ENCODE measurements around the gene EDEM3.
"Not testable (repeated sequence)": the region's sequence is repeated elsewhere in the genome, so short reads cannot be mapped to it uniquely, and the experiment has no call there.

The EDEM3 gene

DNA sequence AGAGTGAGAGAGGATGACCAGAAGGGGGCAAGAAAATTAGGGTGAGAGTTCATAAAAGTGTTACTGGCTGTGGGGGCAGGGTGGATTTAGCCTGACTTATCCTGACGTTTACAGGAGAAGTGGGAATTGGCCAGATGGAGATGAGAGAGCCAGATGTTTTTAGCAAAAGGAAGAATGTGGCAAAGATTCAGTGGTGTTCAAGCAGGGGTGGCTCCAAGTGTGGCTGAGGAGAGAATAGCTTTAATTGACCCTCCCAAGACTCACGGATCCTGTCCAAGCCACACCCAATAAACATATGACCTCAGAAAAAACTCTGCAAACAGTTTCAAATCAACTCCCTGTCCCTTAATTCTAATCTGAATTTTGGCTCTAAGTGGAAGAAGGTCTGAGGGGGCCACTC, 35.2 kb upstream of the EDEM3 start:
- H3K27ac ChIP-seq (ENCODE audit: low read depth, low read length, severe bottlenecking), result no peak overlapping the region
- H3K4me3 ChIP-seq (ENCODE audit: extremely low read depth, insufficient read depth, low read length, poor library complexity, severe bottlenecking), result no peak overlapping the region
- 67 to 91% methylated on average over 1 of the region's 2 CpGs for WGBS, 2 experiments (ENCODE audit: insufficient coverage in 2 of 2)
- H3K36me3 ChIP-seq (ENCODE audit: control insufficient read depth, insufficient read depth, low read length), result no peaks in the 10 kb centered on the region
- peaks cover 19% of the 10 kb centered on the region for H3K4me1 ChIP-seq (ENCODE audit: control insufficient read depth, insufficient read depth, low read length, poor library complexity, severe bottlenecking)
- H3K9me3 ChIP-seq (ENCODE audit: control insufficient read depth, low read length), result no peaks in the 10 kb centered on the region

DNA sequence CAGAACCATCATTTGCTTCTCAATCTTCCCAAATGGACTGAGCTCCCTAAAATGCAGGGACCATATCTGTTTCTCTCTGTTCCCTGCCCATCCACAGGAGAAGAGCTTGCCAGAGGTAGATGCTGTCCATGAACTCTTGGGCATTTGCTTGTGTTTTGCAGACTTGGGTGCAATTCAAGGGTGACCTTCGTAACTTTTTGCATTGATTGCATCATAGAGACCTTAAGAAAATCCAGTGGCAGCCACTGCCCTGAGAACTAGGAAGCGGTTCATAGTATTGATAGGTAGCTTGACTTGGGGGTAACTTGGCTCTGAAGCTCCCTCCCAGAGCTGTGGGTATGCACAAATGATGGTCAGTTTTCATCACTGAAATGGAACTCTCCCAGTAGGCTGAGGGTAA, 34.3 kb upstream of the EDEM3 start:
- Histone ChIP-seq H3K36me3 (ENCODE audit: control insufficient read depth, insufficient read depth, low read length) (no peaks in the 10 kb centered on the region), H3K4me1 (ENCODE audit: control insufficient read depth, insufficient read depth, low read length, poor library complexity, severe bottlenecking) (peaks cover 19% of the 10 kb centered on the region), H3K27ac (ENCODE audit: low read depth, low read length, severe bottlenecking) (no peak overlapping the region), H3K9me3 (ENCODE audit: control insufficient read depth, low read length) (no peaks in the 10 kb centered on the region), H3K4me3 (ENCODE audit: extremely low read depth, insufficient read depth, low read length, poor library complexity, severe bottlenecking) (no peak overlapping the region)
- WGBS, 2 experiments (ENCODE audit: insufficient coverage in 2 of 2), result 100% methylated on average over 1 to 2 of the region's 2 CpGs

DNA sequence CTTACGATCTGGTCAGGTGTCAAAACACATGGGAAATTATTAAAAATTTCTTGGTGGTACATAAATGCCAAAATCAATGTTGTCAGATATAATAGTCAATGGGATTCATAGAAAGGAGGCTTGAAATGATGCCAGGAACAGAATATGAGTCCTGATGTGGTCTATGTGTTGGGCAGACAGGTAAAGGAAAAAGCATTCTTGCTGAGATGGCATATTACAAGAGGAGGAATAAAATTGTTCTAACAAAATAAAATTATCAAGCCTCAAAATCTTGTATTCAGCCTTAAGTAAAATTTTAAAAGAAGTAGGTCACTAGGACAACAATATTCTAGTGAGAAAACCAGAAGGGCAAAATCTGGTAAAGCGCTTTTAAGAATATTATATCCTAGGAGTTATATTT, 30.9 kb upstream of the EDEM3 start:
- no CpG with 5 or more reads among the region's 2 CpGs for WGBS, 2 experiments (ENCODE audit: insufficient coverage in 2 of 2)
- H3K9me3 ChIP-seq (ENCODE audit: control insufficient read depth, low read length), result no peaks in the 10 kb centered on the region
- H3K4me1 ChIP-seq (ENCODE audit: control insufficient read depth, insufficient read depth, low read length, poor library complexity, severe bottlenecking), result no peaks in the 10 kb centered on the region
- no peak overlapping the region for H3K4me3 ChIP-seq (ENCODE audit: extremely low read depth, insufficient read depth, low read length, poor library complexity, severe bottlenecking)
- H3K36me3 ChIP-seq (ENCODE audit: control insufficient read depth, insufficient read depth, low read length), result no peaks in the 10 kb centered on the region
- no peak overlapping the region for H3K27ac ChIP-seq (ENCODE audit: low read depth, low read length, severe bottlenecking)

DNA sequence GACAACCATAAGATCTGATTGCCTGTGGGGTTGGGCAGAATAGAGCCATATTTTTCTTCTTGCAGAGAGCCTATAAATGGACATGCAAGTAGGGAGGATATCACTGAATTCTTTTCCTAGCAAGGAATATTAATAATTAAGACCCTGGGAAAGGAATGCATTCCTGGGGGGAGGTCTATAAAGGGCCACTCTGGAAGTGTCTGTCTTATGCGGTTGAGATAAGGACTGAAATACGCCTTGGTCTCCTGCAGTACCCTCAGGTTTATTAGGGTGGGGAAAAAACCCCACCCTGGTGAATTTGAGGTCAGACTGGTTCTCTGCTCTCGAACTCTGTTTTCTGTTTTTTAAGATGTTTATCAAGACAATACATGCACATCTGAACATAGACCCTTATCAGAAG, 29.1 kb upstream of the EDEM3 start:
- not testable (repeated sequence) for H3K9me3 ChIP-seq (ENCODE audit: control insufficient read depth, low read length); H3K4me1 ChIP-seq (ENCODE audit: control insufficient read depth, insufficient read depth, low read length, poor library complexity, severe bottlenecking); H3K27ac ChIP-seq (ENCODE audit: low read depth, low read length, severe bottlenecking); H3K36me3 ChIP-seq (ENCODE audit: control insufficient read depth, insufficient read depth, low read length); H3K4me3 ChIP-seq (ENCODE audit: extremely low read depth, insufficient read depth, low read length, poor library complexity, severe bottlenecking)
- WGBS, 2 experiments (ENCODE audit: insufficient coverage in 2 of 2), result 100% methylated on average over 2 of the region's 3 CpGs; no CpG with 5 or more reads in 1 of the 2 experiments

DNA sequence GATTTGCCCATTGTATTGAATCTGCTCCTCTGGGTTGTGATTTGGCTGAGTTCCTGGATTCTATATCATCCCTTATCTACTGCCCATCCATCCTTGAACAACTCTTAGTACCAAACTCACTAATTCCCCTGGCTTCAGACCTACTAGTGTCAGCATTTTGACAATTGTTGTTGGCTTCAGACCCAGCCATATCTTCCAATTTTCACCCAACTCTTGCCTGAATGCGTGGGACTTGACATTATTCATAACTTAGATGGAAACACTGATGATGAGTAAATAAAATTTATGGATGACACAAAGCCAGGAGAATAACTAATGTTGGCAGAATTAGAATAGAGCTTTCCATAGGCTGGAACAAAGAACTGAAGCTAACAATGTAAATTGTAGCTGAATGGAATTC, 27.3 kb upstream of the EDEM3 start:
- Histone ChIP-seq H3K36me3 (ENCODE audit: control insufficient read depth, insufficient read depth, low read length) (no peaks in the 10 kb centered on the region), H3K27ac (ENCODE audit: low read depth, low read length, severe bottlenecking) (no peak overlapping the region), H3K4me3 (ENCODE audit: extremely low read depth, insufficient read depth, low read length, poor library complexity, severe bottlenecking) (no peak overlapping the region), H3K4me1 (ENCODE audit: control insufficient read depth, insufficient read depth, low read length, poor library complexity, severe bottlenecking) (no peaks in the 10 kb centered on the region), H3K9me3 (ENCODE audit: control insufficient read depth, low read length) (no peaks in the 10 kb centered on the region)
- no CpG with 5 or more reads among the region's 1 CpG for WGBS, 2 experiments (ENCODE audit: insufficient coverage in 2 of 2)

DNA sequence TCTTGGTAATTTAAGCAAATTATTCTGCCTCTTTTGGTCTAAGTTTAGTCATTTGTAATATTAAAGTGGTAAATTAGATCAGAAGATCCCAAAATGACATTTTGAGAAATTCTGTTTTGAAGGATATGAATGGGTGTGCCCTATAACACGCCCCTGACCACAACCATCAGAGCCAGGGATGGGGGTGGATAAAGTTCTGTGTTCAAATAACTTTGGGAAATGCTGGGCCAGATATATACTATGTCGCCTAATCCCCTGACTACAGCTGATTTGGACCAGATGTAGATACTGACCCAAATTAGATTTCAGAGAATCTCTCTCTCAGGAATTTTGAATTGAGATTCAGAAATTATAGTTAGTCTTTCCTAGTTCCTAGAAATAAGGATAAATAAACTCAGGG, 21.2 kb upstream of the EDEM3 start:
- no CpG with 5 or more reads among the region's 2 CpGs for WGBS, 2 experiments (ENCODE audit: insufficient coverage in 2 of 2)
- no peak overlapping the region for H3K4me3 ChIP-seq (ENCODE audit: extremely low read depth, insufficient read depth, low read length, poor library complexity, severe bottlenecking)
- H3K9me3 ChIP-seq (ENCODE audit: control insufficient read depth, low read length), result no peaks in the 10 kb centered on the region
- no peaks in the 10 kb centered on the region for H3K36me3 ChIP-seq (ENCODE audit: control insufficient read depth, insufficient read depth, low read length)
- H3K4me1 ChIP-seq (ENCODE audit: control insufficient read depth, insufficient read depth, low read length, poor library complexity, severe bottlenecking), result no peaks in the 10 kb centered on the region
- H3K27ac ChIP-seq (ENCODE audit: low read depth, low read length, severe bottlenecking), result no peak overlapping the region

DNA sequence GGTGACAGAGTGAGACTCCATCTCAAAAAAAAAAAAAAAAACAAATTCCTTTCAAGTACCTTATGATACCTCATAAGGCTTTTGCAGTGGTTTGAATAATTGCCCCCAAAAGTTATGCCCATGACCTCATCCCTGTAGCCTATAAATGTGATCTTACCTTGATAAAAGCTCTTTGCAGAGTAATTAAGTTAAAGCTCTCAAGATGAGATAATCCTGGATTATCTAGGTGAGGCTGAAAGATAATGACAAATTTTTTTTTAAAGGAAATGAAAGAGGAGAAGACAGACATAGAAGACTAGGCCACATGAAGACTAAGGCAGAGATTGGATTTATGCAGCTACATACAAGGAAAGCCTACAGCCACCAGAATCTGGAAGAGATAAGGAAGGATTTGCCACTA, 20.7 kb upstream of the EDEM3 start:
- no peaks in the 10 kb centered on the region for H3K9me3 ChIP-seq (ENCODE audit: control insufficient read depth, low read length)
- no peaks in the 10 kb centered on the region for H3K36me3 ChIP-seq (ENCODE audit: control insufficient read depth, insufficient read depth, low read length)
- no peak overlapping the region for H3K4me3 ChIP-seq (ENCODE audit: extremely low read depth, insufficient read depth, low read length, poor library complexity, severe bottlenecking)
- no peaks in the 10 kb centered on the region for H3K4me1 ChIP-seq (ENCODE audit: control insufficient read depth, insufficient read depth, low read length, poor library complexity, severe bottlenecking)
- H3K27ac ChIP-seq (ENCODE audit: low read depth, low read length, severe bottlenecking), result no peak overlapping the region

DNA sequence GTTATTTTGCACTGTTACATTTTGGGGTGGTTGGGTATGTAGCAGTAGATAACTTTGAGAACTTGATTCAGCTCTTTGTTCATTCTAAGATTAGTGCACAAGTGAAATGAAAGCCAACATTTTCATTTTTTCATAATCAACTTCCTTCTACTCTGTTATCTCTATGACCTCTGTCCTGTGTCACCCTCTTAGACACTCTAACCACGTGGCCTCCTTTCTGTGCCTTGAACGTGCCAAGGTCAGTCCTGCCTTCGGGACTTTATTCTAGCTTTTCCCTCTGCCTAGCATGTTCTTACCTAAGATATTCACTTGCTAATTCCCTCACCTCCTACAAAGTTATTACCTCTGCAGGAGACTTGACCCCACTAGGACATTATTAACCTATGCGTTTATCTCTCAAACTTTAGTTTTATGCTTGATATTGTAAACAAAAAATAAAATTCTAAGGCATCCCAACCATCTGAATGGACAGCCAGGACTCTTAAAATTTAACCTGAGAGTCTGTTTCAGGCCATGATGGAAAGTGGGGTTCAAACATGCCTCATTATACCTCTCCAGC, 19.2 kb upstream of the EDEM3 start:
- no peak overlapping the region for H3K27ac ChIP-seq (ENCODE audit: low read depth, low read length, severe bottlenecking)
- WGBS, 2 experiments (ENCODE audit: insufficient coverage in 2 of 2), result 81 to 91% methylated on average over 3 to 4 of the region's 4 CpGs
- no peak overlapping the region for H3K4me3 ChIP-seq (ENCODE audit: extremely low read depth, insufficient read depth, low read length, poor library complexity, severe bottlenecking)
- H3K36me3 ChIP-seq (ENCODE audit: control insufficient read depth, insufficient read depth, low read length), result no peaks in the 10 kb centered on the region
- no peaks in the 10 kb centered on the region for H3K9me3 ChIP-seq (ENCODE audit: control insufficient read depth, low read length)
- H3K4me1 ChIP-seq (ENCODE audit: control insufficient read depth, insufficient read depth, low read length, poor library complexity, severe bottlenecking), result no peaks in the 10 kb centered on the region

DNA sequence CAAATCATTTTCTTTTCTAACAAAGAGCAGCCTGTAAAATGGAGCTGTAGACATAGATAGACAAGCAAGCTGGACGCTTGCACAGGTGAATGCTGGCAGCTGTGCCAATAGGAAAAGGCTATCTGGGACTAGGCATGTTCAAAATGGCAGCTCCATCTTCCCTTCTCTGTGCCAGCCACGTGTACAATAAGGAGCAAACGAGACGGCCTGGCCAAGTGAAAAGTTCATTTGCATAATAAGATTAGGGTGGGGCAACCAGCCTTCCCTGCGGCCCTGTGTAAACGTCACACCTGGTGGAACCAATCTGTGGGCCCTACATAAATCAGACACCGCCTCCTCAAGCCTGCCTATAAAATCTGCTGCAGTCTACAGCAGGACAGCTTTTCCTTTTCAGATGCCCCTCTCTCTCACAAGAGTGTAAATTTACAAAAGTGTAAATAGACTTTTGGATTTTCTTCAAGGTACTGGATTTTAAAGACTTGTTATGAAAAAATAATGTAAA, 16.6 kb upstream of the EDEM3 start:
- H3K27ac ChIP-seq (ENCODE audit: low read depth, low read length, severe bottlenecking), result no peak overlapping the region
- WGBS, 2 experiments (ENCODE audit: insufficient coverage in 2 of 2), result 80 to 81% methylated on average over 5 of the region's 7 CpGs
- H3K36me3 ChIP-seq (ENCODE audit: control insufficient read depth, insufficient read depth, low read length), result no peaks in the 10 kb centered on the region
- no peak overlapping the region for H3K4me3 ChIP-seq (ENCODE audit: extremely low read depth, insufficient read depth, low read length, poor library complexity, severe bottlenecking)
- no peaks in the 10 kb centered on the region for H3K9me3 ChIP-seq (ENCODE audit: control insufficient read depth, low read length)
- no peaks in the 10 kb centered on the region for H3K4me1 ChIP-seq (ENCODE audit: control insufficient read depth, insufficient read depth, low read length, poor library complexity, severe bottlenecking)

DNA sequence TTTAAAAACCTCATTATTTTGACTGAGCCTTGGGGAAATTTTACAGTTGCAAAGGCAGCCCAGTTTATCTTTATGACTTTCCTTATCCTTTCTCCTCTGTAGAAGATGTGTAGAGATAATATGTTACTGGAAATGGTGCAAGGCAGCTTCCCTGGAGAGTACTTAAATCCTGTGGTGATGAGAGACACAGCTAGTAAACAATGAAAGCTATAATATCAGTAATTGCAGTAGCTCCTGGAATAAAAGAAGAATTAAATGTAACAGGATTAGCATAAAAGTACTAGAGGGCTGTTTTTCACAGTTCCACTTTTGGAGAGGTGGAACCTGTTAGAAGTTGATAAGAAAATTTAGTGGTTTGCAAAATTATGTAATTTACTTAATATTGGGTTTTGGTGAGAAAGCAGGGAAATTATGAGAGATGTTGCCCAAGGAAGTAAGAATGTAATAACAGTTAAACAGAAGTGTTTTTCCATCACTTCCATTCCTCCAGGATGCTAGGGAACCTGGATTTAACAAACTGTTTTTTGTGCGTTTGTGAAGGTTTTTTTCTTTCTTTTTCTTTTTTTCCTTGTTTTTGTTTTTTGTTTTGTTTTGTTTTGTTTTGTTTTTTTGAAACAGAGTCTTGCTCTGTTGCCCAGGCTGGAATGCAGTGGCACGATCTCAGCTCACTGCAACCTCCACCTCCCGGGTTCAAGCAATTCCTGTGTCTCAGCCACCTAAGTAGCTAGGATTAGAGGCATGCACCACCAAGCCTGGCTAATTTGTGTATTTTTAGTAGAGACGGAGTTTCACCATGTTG, 15.7 kb upstream of the EDEM3 start:
- H3K27ac ChIP-seq (ENCODE audit: low read depth, low read length, severe bottlenecking), result no peak overlapping the region
- 75 to 100% methylated on average over 1 to 3 of the region's 4 CpGs for WGBS, 2 experiments (ENCODE audit: insufficient coverage in 2 of 2)
- H3K4me3 ChIP-seq (ENCODE audit: extremely low read depth, insufficient read depth, low read length, poor library complexity, severe bottlenecking), result no peak overlapping the region
- no peaks in the 10 kb centered on the region for H3K4me1 ChIP-seq (ENCODE audit: control insufficient read depth, insufficient read depth, low read length, poor library complexity, severe bottlenecking)
- H3K9me3 ChIP-seq (ENCODE audit: control insufficient read depth, low read length), result no peaks in the 10 kb centered on the region
- no peaks in the 10 kb centered on the region for H3K36me3 ChIP-seq (ENCODE audit: control insufficient read depth, insufficient read depth, low read length)

DNA sequence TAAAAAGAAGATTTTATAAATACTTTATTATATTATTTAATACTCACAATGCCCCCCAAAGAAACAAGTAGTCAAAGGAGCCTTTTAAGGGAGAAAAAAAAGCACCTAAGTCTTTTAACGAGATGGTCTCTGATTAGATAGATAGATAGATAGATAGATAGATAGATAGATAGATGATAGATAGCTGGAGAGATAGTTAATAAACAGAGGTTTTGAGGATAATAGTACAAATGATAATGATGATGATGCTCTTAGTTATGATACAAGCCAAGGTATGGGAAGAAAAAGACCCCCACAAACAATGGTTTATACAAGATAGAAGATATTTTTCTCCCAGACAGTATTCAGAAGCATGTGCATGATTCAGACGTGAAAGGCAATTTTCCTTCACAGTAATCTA, 14.6 kb upstream of the EDEM3 start:
- Histone ChIP-seq H3K36me3 (ENCODE audit: control insufficient read depth, insufficient read depth, low read length) (no peaks in the 10 kb centered on the region), H3K4me3 (ENCODE audit: extremely low read depth, insufficient read depth, low read length, poor library complexity, severe bottlenecking) (no peak overlapping the region)
- WGBS, 2 experiments (ENCODE audit: insufficient coverage in 2 of 2), result 13 to 67% methylated on average over 1 of the region's 2 CpGs

More for the DNA sequence above, 14.6 kb upstream of the EDEM3 start:
- Histone ChIP-seq H3K4me1 (ENCODE audit: control insufficient read depth, insufficient read depth, low read length, poor library complexity, severe bottlenecking) (no peaks in the 10 kb centered on the region), H3K9me3 (ENCODE audit: control insufficient read depth, low read length) (no peaks in the 10 kb centered on the region), H3K27ac (ENCODE audit: low read depth, low read length, severe bottlenecking) (no peak overlapping the region)
